ENCODE data around the gene SDK1. TPM values are rescaled to one million over a fixed set of nuclear protein-coding genes. Genes with fewer than 3 reads are reported as not detected.

The SDK1 gene
- total RNA-seq, 2 experiments from 2014 or later = 0.19 to 0.36 TPM

GRCh38 chr7:4240520-4241303, 939.7 kb downstream of the SDK1 start:
- POLR2A ChIA-PET = no interaction called here
- H3K79me2 ChIP-seq (ENCODE audit: insufficient read depth, low read depth, low read length) = no peaks in the 10 kb centered on the region
- intact Hi-C loops (cut with micrococcal nuclease; ENCODE audit: unreplicated experiment) = no loop called here
- H3K9me2 ChIP-seq (ENCODE audit: insufficient read depth, low read length) = no peaks in the 10 kb centered on the region
- no peak for DNase-seq (ENCODE audit: low spot score)
- H3K27ac ChIP-seq (ENCODE audit: low read depth, low read length, poor library complexity, severe bottlenecking) = no peak overlapping the region
- no peak overlapping the region for H3K4me3 ChIP-seq (ENCODE audit: low read depth, low read length, poor library complexity, severe bottlenecking)
- no peaks in the 10 kb centered on the region for H3K4me1 ChIP-seq (ENCODE audit: insufficient read depth, low read length, poor library complexity, severe bottlenecking)
- CTCF ChIA-PET (ENCODE audit: unreplicated experiment) = no interaction called here
- no peak overlapping the region for H3K4me2 ChIP-seq (ENCODE audit: low read length)
- no peaks in the 10 kb centered on the region for H4K20me1 ChIP-seq (ENCODE audit: insufficient read depth, low read length)
- no peaks in the 10 kb centered on the region for H3K9me3 ChIP-seq (ENCODE audit: low read length)
- H3K36me3 ChIP-seq (ENCODE audit: insufficient read depth, low read length) = no peaks in the 10 kb centered on the region
- TF ChIP-seq EZH2phosphoT487 (IDR thresholded peaks at IDR 0.05; ENCODE audit: borderline replicate concordance, low read depth, low read length) = no peak
- no peak for TF ChIP-seq CTCF (conservative IDR thresholded peaks at IDR 0.05; ENCODE audit: low read length)
- no TSS peak for BruUV-seq (replicated peaks)
- H2AFZ ChIP-seq (ENCODE audit: low read length) = no peak overlapping the region

- H3K36me3 ChIP-seq (ENCODE audit: insufficient read depth, low read length) = no peaks in the 10 kb centered on the region
- H3K79me2 ChIP-seq (ENCODE audit: insufficient read depth, low read depth, low read length) = no peaks in the 10 kb centered on the region
- TF ChIP-seq EZH2phosphoT487 (IDR thresholded peaks at IDR 0.05; ENCODE audit: borderline replicate concordance, low read depth, low read length) (no peak), CTCF (conservative IDR thresholded peaks at IDR 0.05; ENCODE audit: low read length) (no peak)
- H2AFZ ChIP-seq (ENCODE audit: low read length) = no peak overlapping the region
- H3K9me3 ChIP-seq (ENCODE audit: low read length) = no peaks in the 10 kb centered on the region
- H3K4me2 ChIP-seq (ENCODE audit: low read length) = no peak overlapping the region
- ChIA-PET CTCF (ENCODE audit: unreplicated experiment) (no interaction called here), POLR2A (no interaction called here)
- no peak for DNase-seq (ENCODE audit: low spot score)
- no peak overlapping the region for H3K27ac ChIP-seq (ENCODE audit: low read depth, low read length, poor library complexity, severe bottlenecking)
- H3K4me1 ChIP-seq (ENCODE audit: insufficient read depth, low read length, poor library complexity, severe bottlenecking) = no peaks in the 10 kb centered on the region
- H4K20me1 ChIP-seq (ENCODE audit: insufficient read depth, low read length) = no peaks in the 10 kb centered on the region
- no peak overlapping the region for H3K4me3 ChIP-seq (ENCODE audit: low read depth, low read length, poor library complexity, severe bottlenecking)
- no peaks in the 10 kb centered on the region for H3K9me2 ChIP-seq (ENCODE audit: insufficient read depth, low read length)
- BruUV-seq (replicated peaks) = no TSS peak
- intact Hi-C loops (cut with micrococcal nuclease; ENCODE audit: unreplicated experiment) = no loop called here
Observed at GRCh38 chr7:4241304-4241612, 940.2 kb downstream of the SDK1 start.

- H3K79me2 ChIP-seq (ENCODE audit: insufficient read depth, low read depth, low read length) = no peaks in the 10 kb centered on the region
- no peak overlapping the region for H3K4me2 ChIP-seq (ENCODE audit: low read length)
- no peak overlapping the region for H3K4me3 ChIP-seq (ENCODE audit: low read depth, low read length, poor library complexity, severe bottlenecking)
- intact Hi-C loops (cut with micrococcal nuclease; ENCODE audit: unreplicated experiment) = no loop called here
- no TSS peak for BruUV-seq (replicated peaks)
- no peak for TF ChIP-seq EZH2phosphoT487 (IDR thresholded peaks at IDR 0.05; ENCODE audit: borderline replicate concordance, low read depth, low read length)
- no peaks in the 10 kb centered on the region for H3K36me3 ChIP-seq (ENCODE audit: insufficient read depth, low read length)
- H3K9me3 ChIP-seq (ENCODE audit: low read length) = no peaks in the 10 kb centered on the region
- H3K9me2 ChIP-seq (ENCODE audit: insufficient read depth, low read length) = no peaks in the 10 kb centered on the region
- ChIA-PET CTCF (ENCODE audit: unreplicated experiment) (no interaction called here), POLR2A (no interaction called here)
- no peaks in the 10 kb centered on the region for H3K4me1 ChIP-seq (ENCODE audit: insufficient read depth, low read length, poor library complexity, severe bottlenecking)
- H4K20me1 ChIP-seq (ENCODE audit: insufficient read depth, low read length) = no peaks in the 10 kb centered on the region
- H2AFZ ChIP-seq (ENCODE audit: low read length) = no peak overlapping the region
- H3K27ac ChIP-seq (ENCODE audit: low read depth, low read length, poor library complexity, severe bottlenecking) = no peak overlapping the region
- no peak for DNase-seq (ENCODE audit: low spot score)
Observed at GRCh38 chr7:4241791-4242190, 940.7 kb downstream of the SDK1 start.

Measured in OCI-LY7 (cell line).